Transverse colon (tissue), 4 donors: ENCODE measurements around the gene DAP3.
"Not testable (repeated sequence)": the region's sequence is repeated elsewhere in the genome, so short reads cannot be mapped to it uniquely, and the experiment has no call there.

Experiments used
- CTCF ChIP-seq, 5 experiments: fragments of 200-600 bp in 3 of 5; fragments of 450-650 bp in 2 of 5; sonication (generic) in 3 of 5; IDR thresholded peaks; 1 replicate in 2 of 5; 2 replicates in 3 of 5; pipeline ENCODE4 v1.5.1; 2016 to 2017; ENCODE audit warnings: antibody characterized with exemption in 5 of 5, inconsistent platforms in 3 of 5, mild to moderate bottlenecking in 2 of 5, moderate library complexity in 1 of 5
- EP300 ChIP-seq: sonication (generic); formaldehyde crosslinking; IDR thresholded peaks from one replicate; pipeline ENCODE4 v1.6.1; 2017; ENCODE audit warnings: antibody characterized with exemption, low read depth
- POLR2A ChIP-seq: fragments of 450-650 bp; IDR thresholded peaks from one replicate; pipeline ENCODE4 v1.6.1; 2016; ENCODE audit warnings: antibody characterized with exemption, mild to moderate bottlenecking, moderate library complexity
- POLR2AphosphoS5 ChIP-seq, 3 donors: sonication (generic); formaldehyde crosslinking; IDR thresholded peaks; one replicate each; pipeline ENCODE4 v1.6.1; 2016; ENCODE audit warnings: antibody characterized with exemption in 3 of 3

- TF ChIP-seq CTCF (IDR thresholded peaks at IDR 0.05) (peak in 2 of 5 experiments; percentile 13 to 15), POLR2AphosphoS5 (IDR thresholded peaks at IDR 0.05) (peak; percentile 45 to 77 (median 57)), POLR2A (peak; percentile 58)
- TF ChIP-seq EP300, result not testable (repeated sequence)
These were observed 56.7 kb downstream of the DAP3 start for GRCh38 chr1:155745284-155746228.
